Measurements from ENCODE around the gene IGFL1.
"Not testable (repeated sequence)": the region's sequence is repeated elsewhere in the genome, so short reads cannot be mapped to it uniquely, and the experiment has no call there.

The IGFL1 gene

GRCh38 chr19:46273931-46274330 lies 44.4 kb downstream of the IGFL1 start:
- not testable (repeated sequence) for DNase-seq

GRCh38 chr19:46279177-46279576 lies 49.6 kb downstream of the IGFL1 start:
- DNase-seq = no peak

Data from DMS 273 treated with DMSO at 0.1 percent for 48 hours (cell line).